Muscle of leg (tissue), 11 donors: ENCODE results near the gene ST8SIA4. TPM values are rescaled to one million over a fixed set of nuclear protein-coding genes. Genes with fewer than 3 reads are reported as not detected.

Experiments used
- DNase-seq: peaks from one replicate; pipeline ENCODE4 v3.0.0; 2013
- H3K27ac ChIP-seq: one replicate; pipeline ENCODE4 v1.5.1; 2013; ENCODE audit warnings: mild to moderate bottlenecking, low read length, control low read depth
- H3K27me3 ChIP-seq: one replicate; pipeline ENCODE4 v1.6.1; 2013; ENCODE audit warnings: low read length; ENCODE audit not compliant: control insufficient read depth, insufficient read depth
- H3K36me3 ChIP-seq: one replicate; pipeline ENCODE4 v1.6.1; 2013; ENCODE audit warnings: low read length; ENCODE audit not compliant: control insufficient read depth, insufficient read depth
- H3K4me1 ChIP-seq: one replicate; pipeline ENCODE4 v1.6.1; 2013; ENCODE audit warnings: low read length; ENCODE audit not compliant: control insufficient read depth, insufficient read depth
- H3K4me3 ChIP-seq: one replicate; pipeline ENCODE4 v1.5.1; 2013; ENCODE audit warnings: low read length, control low read depth
- H3K9me3 ChIP-seq: replicated peaks from 2 replicates; pipeline ENCODE4 v1.6.1; 2013; ENCODE audit warnings: low read depth, low read length; ENCODE audit not compliant: control insufficient read depth
- WGBS: methylation state at CpG from one replicate; pipeline ENCODE4 v1.1.5; 2013; ENCODE audit warnings: missing lambda C conversion rate; ENCODE audit not compliant: insufficient coverage; 5-methylcytosine and 5-hydroxymethylcytosine counted together
- polyA plus RNA-seq, 8 donors: library from polyadenylated mRNA; unstranded; fragments of 120-200 nt; gene quantifications; one replicate each; pipeline versions ENCODE4 v1.2.1 to v1.2.3, GENCODE V29; 2013; ENCODE audit warnings: inconsistent platforms in 1 of 8, low replicate concordance in 1 of 8; ENCODE audit not compliant: insufficient read length in 8 of 8, insufficient read depth in 1 of 8
- total RNA-seq: library from RNA; stranded (reverse); fragments of 120-200 nt; gene quantifications from one replicate; pipeline ENCODE4 v1.2.4, GENCODE V29; 2013

Gene ST8SIA4
- total and polyA plus RNA-seq, 9 donors, result 4.5 to 9.3 (median 6.0) TPM

DNA sequence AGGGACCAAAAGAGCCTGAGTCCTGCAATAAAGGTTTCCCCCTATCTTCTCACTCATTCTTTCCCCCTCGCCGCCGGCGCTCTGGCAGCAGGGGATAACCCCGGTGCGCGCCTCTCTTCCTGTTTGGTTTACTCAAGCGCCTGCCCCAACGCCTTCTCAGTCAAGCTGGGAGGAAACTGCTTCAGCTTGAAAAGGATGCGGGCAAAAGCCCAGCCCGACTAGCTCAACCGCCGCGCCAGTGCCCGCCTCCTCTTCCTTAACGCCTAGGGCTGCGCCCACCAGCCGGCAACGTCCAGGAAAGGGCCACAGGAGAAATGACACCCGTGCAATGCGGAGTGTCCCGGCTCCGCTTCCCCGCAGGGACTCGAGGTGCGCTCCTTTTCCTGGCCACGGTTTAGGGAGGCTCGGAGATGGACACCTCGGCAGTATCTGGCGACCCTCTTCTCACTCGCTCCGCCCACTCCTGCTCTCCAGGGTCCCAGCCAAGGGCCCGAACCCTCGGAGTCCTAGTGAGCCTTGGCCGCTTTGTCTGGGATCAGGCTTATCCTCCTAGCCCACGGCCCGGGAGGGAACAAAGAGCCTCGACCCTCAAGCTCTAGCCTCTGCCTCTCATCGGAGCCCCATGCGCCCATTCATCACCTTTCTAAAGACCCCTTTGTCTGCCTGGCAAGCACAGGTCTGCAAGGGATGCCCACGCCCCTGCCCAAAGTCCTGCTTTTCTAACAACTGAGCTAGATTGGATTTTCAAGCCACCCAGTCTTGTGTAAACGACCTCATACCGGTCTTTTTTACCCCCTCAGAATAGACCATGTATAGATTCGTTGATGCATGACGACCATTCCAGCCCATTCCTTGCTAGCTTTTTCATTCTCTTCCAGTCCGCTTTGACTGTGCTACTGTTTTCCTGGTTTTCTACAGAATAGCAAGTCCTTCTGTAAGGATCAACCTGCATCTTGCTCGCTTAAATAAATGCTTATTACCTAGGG is 2.0 kb downstream of the ST8SIA4 start:
- Histone ChIP-seq H3K27ac (peak overlapping the region; percentile 95), H3K27me3 (peaks cover 16% of the 10 kb centered on the region), H3K9me3 (no peaks in the 10 kb centered on the region), H3K4me1 (peaks cover 16% of the 10 kb centered on the region), H3K4me3 (peak overlapping the region; percentile 69), H3K36me3 (no peaks in the 10 kb centered on the region)
- DNase-seq, result peak; percentile 82
- under 1% methylated on average over 44 of the region's 47 CpGs for WGBS

DNA sequence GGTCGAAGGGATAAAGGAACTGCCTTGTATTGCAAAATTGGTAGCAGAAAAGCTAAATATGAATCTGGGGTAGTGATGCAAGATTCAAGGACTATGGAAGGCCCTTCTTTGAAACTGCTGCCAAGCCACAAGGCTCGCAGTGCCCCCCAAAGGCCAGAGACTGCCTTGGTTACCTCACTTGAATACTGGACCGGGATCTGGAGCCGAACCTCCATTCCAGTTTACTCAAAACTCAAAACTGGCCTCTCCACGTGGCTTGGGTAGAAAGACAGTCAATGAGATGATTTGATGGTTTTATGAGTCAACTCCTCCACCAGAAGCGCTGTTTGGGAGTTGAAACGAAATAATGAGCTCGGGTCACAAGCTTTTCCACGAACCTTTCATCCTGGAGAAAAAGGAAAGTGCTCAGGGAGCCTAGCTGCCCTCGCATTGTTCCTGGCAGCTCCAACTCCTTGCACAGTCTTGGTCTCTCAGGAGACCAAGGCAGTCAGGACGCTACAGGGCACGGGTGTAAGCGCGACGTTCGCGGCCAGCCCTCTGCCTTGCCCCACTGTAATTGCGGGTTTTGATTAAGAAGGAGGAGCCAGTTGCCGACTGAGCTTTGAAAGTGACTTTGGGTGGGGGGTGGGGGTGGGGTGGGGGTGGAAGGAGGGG is 2.8 kb downstream of the ST8SIA4 start:
- H3K27ac ChIP-seq, result peak overlapping the region; percentile 95
- WGBS, result 13% methylated on average over 6 of the region's 19 CpGs
- no peaks in the 10 kb centered on the region for H3K9me3 ChIP-seq
- peak; percentile 67 for DNase-seq
- peak overlapping the region; percentile 69 for H3K4me3 ChIP-seq
- H3K27me3 ChIP-seq, result peaks cover 16% of the 10 kb centered on the region
- H3K36me3 ChIP-seq, result no peaks in the 10 kb centered on the region
- peaks cover 16% of the 10 kb centered on the region for H3K4me1 ChIP-seq

DNA sequence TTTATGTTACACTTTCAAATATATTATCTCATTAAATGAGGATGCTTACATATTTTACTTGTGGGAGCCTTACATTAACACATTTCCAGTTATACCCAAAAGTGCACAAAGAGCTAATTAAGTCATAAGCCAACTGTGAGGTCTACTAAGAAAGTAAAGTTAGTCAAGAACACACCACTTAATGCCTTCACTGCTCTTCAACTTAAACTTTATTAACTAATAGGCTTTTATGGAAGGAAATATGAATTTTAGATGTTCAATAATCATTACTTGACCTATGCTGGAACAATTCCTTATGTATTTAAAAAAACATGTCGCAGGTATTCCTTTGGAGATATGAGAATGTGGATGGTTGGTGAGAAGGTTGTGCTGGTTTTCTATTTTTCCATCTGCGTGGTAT is 3.4 kb downstream of the ST8SIA4 start:
- no peaks in the 10 kb centered on the region for H3K36me3 ChIP-seq
- H3K4me3 ChIP-seq, result peak overlapping the region; percentile 69
- peaks cover 16% of the 10 kb centered on the region for H3K4me1 ChIP-seq
- H3K9me3 ChIP-seq, result no peaks in the 10 kb centered on the region
- no peak for DNase-seq
- H3K27ac ChIP-seq, result peak overlapping the region; percentile 87
- H3K27me3 ChIP-seq, result peaks cover 14% of the 10 kb centered on the region
- WGBS, result 100% methylated on average over 1 of the region's 2 CpGs

DNA sequence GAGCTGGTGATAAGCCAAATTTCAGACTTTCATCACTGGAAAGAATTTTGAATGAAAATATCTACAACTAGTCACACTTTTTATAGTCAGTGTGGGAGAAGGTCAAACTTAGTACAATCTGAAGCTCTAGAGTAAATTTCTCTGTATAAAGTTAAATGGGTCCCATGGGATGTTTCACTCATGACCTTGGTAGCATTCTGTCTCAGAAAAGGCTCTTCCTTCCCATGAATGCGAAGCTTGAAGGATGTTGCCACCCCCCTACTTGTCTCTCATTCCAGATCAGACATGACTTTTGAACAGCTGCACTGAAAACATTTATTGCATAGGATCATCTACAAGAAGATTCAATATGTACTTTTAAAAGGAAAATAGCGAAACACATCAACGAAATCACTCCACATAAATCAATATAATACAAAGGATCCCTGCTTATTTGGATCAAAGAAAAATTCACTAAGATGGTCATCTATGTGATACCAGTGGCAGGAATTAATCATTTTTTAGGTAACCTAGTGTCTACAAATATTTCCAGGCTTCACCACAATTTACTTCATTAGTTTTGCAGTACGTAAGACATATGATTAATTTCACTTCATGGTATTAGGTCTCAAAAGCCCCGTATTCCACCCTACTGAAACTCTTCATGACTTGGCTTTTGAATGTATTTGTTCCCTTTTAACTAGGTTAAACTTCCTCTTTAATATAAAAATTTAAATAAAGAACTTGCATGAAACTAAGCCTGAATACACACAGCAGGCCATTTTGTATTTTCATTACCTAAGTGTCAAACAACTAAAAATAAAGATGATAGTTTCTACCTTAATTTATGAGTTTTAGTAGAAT is 4.4 kb downstream of the ST8SIA4 start:
- WGBS, result 0% methylated on average over 1 of the region's 5 CpGs
- Histone ChIP-seq H3K36me3 (no peaks in the 10 kb centered on the region), H3K27ac (no peak overlapping the region), H3K4me3 (no peak overlapping the region), H3K4me1 (peaks cover 12% of the 10 kb centered on the region), H3K9me3 (no peaks in the 10 kb centered on the region), H3K27me3 (peaks cover 8% of the 10 kb centered on the region)
- DNase-seq, result peak; percentile 48

DNA sequence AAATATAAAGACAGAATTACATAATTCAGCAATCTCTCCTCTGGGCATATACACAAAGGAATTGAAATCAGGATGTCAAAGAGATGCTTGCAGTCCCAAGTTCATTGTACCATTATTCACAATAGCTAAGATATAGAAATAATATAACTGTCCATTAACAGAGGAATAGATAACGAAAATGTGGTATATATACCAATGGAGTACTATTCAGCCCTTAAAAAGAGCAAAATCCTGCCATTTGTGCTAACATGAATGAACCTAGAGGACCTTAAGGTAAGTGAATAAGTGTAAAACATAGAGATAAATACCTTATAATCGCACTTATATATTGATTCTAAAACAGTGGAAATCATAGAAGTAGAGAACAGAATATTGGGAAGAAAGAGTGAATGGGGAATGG is 7.0 kb downstream of the ST8SIA4 start:
- no peak for DNase-seq
- no CpG with 5 or more reads among the region's 2 CpGs for WGBS

DNA sequence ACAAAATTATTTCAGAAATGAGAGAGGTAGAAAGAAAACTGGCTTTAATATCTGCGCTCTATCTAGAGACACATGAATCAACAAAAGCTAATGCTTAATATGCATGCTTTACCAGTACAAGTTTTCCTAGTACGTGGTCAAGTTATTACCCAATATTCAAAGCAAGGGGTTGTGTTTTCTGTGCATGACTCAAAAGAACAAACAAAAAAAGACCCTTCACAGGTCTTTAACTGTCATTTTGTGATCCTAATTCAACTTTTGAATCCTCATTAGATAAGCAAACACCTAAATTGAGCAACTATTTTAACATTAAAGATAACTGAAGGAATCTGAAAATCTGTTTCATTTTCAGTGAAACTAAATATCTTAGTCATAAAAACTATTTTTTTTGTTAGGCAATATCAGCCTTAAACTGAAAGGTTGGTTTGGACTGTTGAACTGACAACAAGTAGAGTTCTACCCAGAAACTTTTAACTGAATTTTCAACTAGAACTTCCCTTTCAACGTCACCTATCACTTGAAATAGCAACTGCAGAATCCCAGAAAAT is 12.5 kb downstream of the ST8SIA4 start:
- Histone ChIP-seq H3K9me3 (no peaks in the 10 kb centered on the region), H3K4me1 (no peaks in the 10 kb centered on the region), H3K36me3 (no peaks in the 10 kb centered on the region), H3K27me3 (no peaks in the 10 kb centered on the region), H3K27ac (peak overlapping the region; percentile 68), H3K4me3 (no peak overlapping the region)
- no CpG with 5 or more reads among the region's 3 CpGs for WGBS
- peak; percentile 22 for DNase-seq

More for the DNA sequence above, 7.0 kb downstream of the ST8SIA4 start:
- Histone ChIP-seq H3K27ac (no peak overlapping the region), H3K4me1 (peaks cover 9% of the 10 kb centered on the region), H3K27me3 (peaks cover under 1% of the 10 kb centered on the region), H3K9me3 (no peaks in the 10 kb centered on the region), H3K36me3 (no peaks in the 10 kb centered on the region), H3K4me3 (no peak overlapping the region)

DNA sequence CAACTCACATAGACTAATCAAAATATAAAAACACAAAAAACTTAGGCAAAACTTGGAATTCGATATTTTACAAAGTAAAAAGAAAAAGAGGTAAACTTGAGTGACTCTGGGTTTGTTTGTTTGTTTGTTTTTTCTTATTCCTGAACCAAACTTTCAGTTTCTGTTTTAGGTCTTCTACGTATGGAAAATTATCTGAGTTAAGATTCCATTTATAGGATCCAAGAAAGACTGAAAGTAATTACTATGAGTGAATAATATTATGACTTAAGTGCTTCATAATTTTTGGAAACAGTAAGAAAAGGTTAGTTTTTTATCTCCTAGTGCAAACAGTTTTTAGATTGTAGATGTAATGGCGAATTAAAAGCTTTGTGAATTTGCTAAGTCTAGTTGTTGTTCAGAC is 13.2 kb downstream of the ST8SIA4 start:
- Histone ChIP-seq H3K27me3 (no peaks in the 10 kb centered on the region), H3K36me3 (no peaks in the 10 kb centered on the region), H3K4me3 (no peak overlapping the region), H3K4me1 (no peaks in the 10 kb centered on the region), H3K27ac (peak overlapping the region; percentile 68), H3K9me3 (no peaks in the 10 kb centered on the region)
- peak; percentile 53 for DNase-seq
- no CpG with 5 or more reads among the region's 3 CpGs for WGBS

DNA sequence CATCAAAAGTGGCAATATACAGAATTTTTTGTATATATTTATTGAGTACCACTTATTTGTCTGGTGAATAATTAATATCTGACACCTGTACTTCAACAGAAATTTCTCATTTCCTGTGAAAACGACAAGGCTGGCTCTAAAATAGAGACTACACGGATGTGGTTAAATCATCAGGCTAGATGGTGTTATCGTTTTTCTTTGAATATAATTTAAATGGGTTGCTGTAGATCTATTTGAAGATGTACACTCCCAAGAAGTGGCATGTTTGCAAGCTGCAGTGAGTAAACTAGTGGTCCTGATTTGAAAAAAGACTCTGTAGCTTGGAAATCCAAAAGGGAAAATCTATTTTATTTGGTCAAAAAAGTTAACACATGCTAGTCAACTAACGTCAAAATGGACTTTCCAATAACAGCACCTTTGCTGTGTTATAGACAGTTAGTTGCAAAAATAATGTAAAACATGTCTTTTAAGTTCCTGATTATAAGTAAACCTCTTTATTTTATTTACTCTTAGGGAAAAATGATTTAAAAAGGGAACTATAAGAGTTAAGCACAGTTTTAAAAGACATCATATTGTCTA is 13.8 kb downstream of the ST8SIA4 start:
- H3K4me1 ChIP-seq, result no peaks in the 10 kb centered on the region
- no CpG with 5 or more reads among the region's 4 CpGs for WGBS
- no peaks in the 10 kb centered on the region for H3K36me3 ChIP-seq
- no peak overlapping the region for H3K4me3 ChIP-seq
- no peaks in the 10 kb centered on the region for H3K9me3 ChIP-seq
- H3K27me3 ChIP-seq, result no peaks in the 10 kb centered on the region
- DNase-seq, result no peak
- no peak overlapping the region for H3K27ac ChIP-seq

DNA sequence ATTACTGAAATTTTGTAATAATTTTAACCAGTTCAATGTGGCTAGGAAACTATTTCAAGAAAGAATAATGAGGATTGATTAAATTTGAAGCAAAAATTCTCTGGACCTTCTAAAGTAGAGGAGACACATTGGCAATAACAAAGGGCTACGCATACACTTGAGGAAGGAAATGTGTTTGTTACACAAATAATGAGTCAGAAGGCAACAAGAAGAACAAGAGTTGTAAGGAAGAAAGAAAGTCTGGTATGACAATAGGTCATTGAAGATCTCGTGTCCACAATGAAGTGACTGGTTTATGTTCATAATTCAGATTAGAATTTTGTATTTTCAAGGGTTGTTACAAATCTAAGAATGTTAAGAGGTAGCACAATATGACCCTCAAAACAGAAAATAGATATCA is 25.8 kb downstream of the ST8SIA4 start:
- 83% methylated on average over 1 of the region's 2 CpGs for WGBS
- Histone ChIP-seq H3K27ac (no peak overlapping the region), H3K4me3 (no peak overlapping the region)

More for the DNA sequence above, 25.8 kb downstream of the ST8SIA4 start:
- DNase-seq, result no peak
- no peaks in the 10 kb centered on the region for H3K9me3 ChIP-seq
- no peaks in the 10 kb centered on the region for H3K27me3 ChIP-seq
- H3K36me3 ChIP-seq, result no peaks in the 10 kb centered on the region
- no peaks in the 10 kb centered on the region for H3K4me1 ChIP-seq
